ENCODE data around the gene DAB2IP.
A peak's percentile ranks its signal among the peaks of the same experiment; 100 is the strongest.

Gene DAB2IP

DNA sequence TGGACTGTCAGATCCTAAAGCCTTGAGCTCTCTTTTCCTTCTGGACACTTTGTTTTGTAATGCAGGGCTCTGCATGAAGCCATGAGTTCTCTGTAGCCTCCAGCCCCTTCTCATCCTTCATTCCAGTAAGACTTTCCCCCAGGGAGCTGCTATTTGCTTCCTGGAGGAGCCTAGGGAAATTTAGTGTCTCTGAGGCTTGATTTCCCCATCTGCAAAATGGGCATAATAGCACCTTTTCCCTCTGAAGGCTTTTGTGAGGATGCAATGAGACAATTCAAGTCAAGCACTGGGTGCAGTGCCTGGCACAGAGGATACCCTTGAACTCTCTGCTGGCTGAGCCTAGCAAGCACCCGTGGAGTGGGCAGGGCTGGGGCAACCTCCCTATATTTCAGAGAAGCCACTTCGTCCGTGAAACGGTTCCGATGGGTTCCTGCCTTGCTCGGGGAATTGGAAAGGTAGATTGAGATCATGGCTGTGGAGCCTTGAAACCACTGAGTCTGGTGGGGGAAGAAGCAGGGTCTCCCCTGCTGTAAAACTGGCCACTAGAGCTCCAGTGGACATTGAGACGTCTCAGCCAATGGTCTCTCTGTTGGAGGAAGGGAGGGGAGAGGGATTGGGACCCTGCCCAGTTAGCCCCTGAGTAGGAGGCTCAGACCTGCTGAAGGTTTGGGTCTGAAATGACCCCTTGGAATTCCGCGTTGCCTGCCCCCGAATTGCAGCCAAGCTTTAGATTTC, 14.3 kb upstream of the DAB2IP start:
- ChIA-PET POLR2A (ENCODE audit: low non-redundant PET) (no interaction called here), CTCF (interaction anchor here (0.5 to 1.8 kb wide), 4 partner anchors 63 to 208 kb away, joined by 3 to 7 read pairs (median 4); no protein-coding TSS in a partner anchor)
- DNase-seq (ENCODE audit: low spot score), result no peak
- TF ChIP-seq, protein P1, sequence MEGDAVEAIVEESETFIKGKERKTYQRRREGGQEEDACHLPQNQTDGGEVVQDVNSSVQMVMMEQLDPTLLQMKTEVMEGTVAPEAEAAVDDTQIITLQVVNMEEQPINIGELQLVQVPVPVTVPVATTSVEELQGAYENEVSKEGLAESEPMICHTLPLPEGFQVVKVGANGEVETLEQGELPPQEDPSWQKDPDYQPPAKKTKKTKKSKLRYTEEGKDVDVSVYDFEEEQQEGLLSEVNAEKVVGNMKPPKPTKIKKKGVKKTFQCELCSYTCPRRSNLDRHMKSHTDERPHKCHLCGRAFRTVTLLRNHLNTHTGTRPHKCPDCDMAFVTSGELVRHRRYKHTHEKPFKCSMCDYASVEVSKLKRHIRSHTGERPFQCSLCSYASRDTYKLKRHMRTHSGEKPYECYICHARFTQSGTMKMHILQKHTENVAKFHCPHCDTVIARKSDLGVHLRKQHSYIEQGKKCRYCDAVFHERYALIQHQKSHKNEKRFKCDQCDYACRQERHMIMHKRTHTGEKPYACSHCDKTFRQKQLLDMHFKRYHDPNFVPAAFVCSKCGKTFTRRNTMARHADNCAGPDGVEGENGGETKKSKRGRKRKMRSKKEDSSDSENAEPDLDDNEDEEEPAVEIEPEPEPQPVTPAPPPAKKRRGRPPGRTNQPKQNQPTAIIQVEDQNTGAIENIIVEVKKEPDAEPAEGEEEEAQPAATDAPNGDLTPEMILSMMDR (conservative IDR thresholded peaks at IDR 0.05; ENCODE audit: low read depth), result no peak
- H3K27ac ChIP-seq, result peak overlapping the region; percentile 94

DNA sequence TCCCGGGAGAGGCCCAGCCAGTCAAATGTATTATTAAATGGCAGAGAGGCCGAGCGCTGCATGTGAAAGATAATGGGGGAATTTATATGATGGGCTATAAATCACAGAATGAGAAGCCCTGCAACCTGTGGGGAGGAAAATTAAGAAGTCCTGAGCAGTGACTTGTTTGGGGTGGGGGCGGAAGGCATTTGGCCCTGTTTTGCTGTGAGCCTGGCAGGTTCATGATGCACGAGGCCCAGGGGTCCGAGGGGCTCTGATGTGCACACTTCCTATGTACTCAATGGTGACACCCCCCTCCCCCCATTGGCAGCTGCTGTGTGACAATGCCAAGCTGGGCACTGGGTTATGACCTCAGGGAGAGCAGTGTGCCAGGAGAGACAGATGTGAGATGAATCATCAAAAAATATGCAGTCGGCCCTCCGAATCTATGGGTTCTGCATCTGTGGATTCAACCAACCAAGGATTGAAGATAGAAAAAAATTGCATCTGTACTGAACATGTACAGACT, 13.7 kb upstream of the DAB2IP start:
- TF ChIP-seq, protein P1 (conservative IDR thresholded peaks at IDR 0.05; ENCODE audit: low read depth), result no peak
- ChIA-PET POLR2A (ENCODE audit: low non-redundant PET) (no interaction called here), CTCF (interaction anchor here (1.4 to 1.8 kb wide), 2 partner anchors 87 to 92 kb away, joined by 5 to 7 read pairs; no protein-coding TSS in a partner anchor)
- peak; percentile 83 for DNase-seq (ENCODE audit: low spot score)
- H3K27ac ChIP-seq, result peak overlapping the region; percentile 94

DNA sequence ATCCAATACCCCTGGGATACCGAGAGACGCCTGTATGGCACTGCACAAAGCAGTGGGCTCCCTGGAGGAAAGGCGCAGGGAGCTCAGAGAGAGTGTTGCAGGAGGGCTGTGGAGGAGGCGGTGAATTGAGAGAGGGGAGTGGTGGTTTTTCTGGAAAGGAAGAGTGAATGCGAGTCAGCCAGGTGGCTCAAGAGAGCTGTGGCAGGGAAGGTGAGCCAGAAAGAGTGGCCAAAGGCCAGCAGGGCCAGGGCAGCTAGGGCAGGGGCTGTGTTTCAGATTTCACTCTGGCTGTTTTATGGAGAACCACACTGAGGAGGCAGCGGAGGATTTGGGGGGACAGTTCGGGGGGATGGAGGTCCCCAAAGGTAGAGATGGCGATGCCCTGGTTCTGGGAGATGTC, 13.0 kb upstream of the DAB2IP start:
- DNase-seq (ENCODE audit: low spot score), result no peak
- ChIA-PET POLR2A (ENCODE audit: low non-redundant PET) (no interaction called here), CTCF (interaction anchor here (0.6 to 1.8 kb wide), 3 partner anchors 88 to 355 kb away, joined by 3 to 7 read pairs (median 5); no protein-coding TSS in a partner anchor)
- H3K27ac ChIP-seq, result peak overlapping the region; percentile 94
- TF ChIP-seq, protein P1 (conservative IDR thresholded peaks at IDR 0.05; ENCODE audit: low read depth), result no peak

DNA sequence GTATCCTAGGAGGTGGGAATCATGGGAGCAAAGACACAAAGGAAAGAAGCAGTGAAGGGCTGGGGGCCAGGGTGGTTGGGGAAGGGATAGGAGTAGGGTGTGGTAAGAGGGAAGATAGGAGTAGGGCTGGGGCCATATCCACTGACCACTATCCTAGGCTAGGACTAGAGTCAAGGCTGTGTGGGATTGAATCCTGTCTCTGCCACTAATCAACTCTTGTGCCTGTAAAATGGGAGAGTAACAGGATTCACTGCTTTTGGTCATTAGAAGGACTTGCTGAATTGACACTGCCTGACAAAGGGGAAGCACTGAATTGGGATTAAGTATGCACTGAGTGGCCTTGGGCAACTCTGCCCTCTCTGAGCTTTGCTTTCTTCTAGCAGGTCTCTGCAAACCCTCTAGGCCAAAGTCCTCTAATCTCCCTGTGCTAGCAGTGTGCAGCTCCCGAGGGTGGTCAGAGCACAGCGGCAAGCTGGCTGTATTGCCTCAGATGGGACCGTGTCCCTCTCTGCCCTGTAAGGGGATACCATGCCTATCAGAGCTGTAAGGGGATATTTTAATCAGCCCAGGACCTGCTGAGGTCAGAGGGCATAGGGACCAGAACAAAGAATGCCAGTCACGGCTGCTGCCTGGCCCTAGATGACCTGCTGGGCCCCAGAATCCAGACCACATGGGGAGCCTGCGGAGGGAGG, 12.4 kb upstream of the DAB2IP start:
- TF ChIP-seq, protein P1 (conservative IDR thresholded peaks at IDR 0.05; ENCODE audit: low read depth), result no peak
- ChIA-PET POLR2A (ENCODE audit: low non-redundant PET) (no interaction called here), CTCF (interaction anchor here (0.6 to 1.8 kb wide), 3 partner anchors 89 to 354 kb away, joined by 3 to 7 read pairs (median 5); no protein-coding TSS in a partner anchor)
- H3K27ac ChIP-seq, result peak overlapping the region; percentile 94
- DNase-seq (ENCODE audit: low spot score), result no peak

DNA sequence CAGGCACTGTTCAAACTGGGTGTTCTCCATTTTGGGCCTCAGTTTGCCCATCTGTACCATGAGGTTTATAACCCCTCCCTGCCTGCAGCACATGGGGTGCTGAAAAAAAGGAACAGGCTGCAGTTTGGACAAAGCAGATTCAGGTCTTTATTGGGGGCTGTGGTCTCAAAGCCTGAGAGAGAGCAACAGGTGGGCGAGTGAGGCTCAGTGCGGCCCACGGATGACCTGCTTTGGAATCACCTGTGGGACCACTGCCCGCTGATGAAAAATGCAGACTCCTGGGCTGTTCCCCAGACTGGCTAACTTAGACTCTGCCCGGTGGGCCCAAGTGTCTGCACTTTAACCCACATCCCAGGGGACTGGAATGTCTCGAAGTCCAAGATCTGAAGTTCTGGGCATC, 11.8 kb upstream of the DAB2IP start:
- CTCF ChIA-PET, result interaction anchor here (1.1 kb wide), 1 partner anchor 11 kb away, joined by 4 read pairs; no protein-coding TSS in a partner anchor
- peak overlapping the region; percentile 94 for H3K27ac ChIP-seq
- POLR2A ChIA-PET (ENCODE audit: low non-redundant PET), result no interaction called here
- TF ChIP-seq, protein P1 (conservative IDR thresholded peaks at IDR 0.05; ENCODE audit: low read depth), result no peak
- no peak for DNase-seq (ENCODE audit: low spot score)

DNA sequence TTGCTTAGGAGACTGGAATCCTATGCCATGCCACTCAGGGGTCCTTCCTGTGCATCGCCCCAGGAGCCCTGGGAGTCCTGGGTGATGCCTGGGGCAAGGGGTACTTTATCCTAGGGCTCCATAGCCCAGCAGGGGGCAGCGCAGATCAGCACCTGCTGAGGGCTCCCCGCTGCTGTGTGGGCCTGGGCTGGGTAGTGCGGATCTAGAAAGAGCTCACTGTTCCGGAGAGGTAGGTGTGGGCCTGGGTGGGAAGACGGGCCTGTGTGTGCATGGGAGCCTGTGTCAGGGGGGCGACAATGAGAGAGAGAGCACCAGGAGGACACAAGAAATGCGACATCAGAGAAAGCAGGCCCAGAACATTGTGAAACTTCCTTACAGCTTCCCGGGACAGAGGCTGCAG, 11.4 kb upstream of the DAB2IP start:
- TF ChIP-seq, protein P1 (conservative IDR thresholded peaks at IDR 0.05; ENCODE audit: low read depth), result no peak
- H3K27ac ChIP-seq, result peak overlapping the region; percentile 94
- CTCF ChIA-PET, result interaction anchor here (0.6 to 1.3 kb wide), 6 partner anchors 10 to 47 kb away, joined by 3 to 6 read pairs (median 4); no protein-coding TSS in a partner anchor
- POLR2A ChIA-PET (ENCODE audit: low non-redundant PET), result no interaction called here
- DNase-seq (ENCODE audit: low spot score), result no peak

All from RWPE1 (cell line).